AG08396 (cell line): ENCODE measurements around the gene POLA1.
A peak's percentile ranks its signal among the peaks of the same experiment; 100 is the strongest.

Source experiments
- DNase-seq: peaks from one replicate; pipeline ENCODE4 v3.0.0; 2012; ENCODE audit warnings: low spot score, mixed read lengths

POLA1 gene

GRCh38 chrX:24876530-24877287, 183.0 kb downstream of the POLA1 start:
- no peak for DNase-seq

GRCh38 chrX:24877288-24877664, 183.6 kb downstream of the POLA1 start:
- DNase-seq: no peak

- peak; percentile 7 for DNase-seq
These were observed 184.3 kb downstream of the POLA1 start for GRCh38 chrX:24877854-24878650.

GRCh38 chrX:24879679-24880078, 186.0 kb downstream of the POLA1 start:
- no peak for DNase-seq

GRCh38 chrX:24886916-24887315, 193.2 kb downstream of the POLA1 start:
- DNase-seq: no peak

- DNase-seq: no peak
These were observed 197.0 kb downstream of the POLA1 start for GRCh38 chrX:24890677-24891076.

- DNase-seq: no peak
These were observed 205.7 kb downstream of the POLA1 start for GRCh38 chrX:24899391-24899790.

- no peak for DNase-seq
These were observed 206.5 kb downstream of the POLA1 start for GRCh38 chrX:24900234-24900633.

GRCh38 chrX:24902806-24903205, 209.1 kb downstream of the POLA1 start:
- DNase-seq: peak; percentile 38

GRCh38 chrX:24918715-24919114, 225.0 kb downstream of the POLA1 start:
- DNase-seq: no peak

- no peak for DNase-seq
These were observed 227.1 kb downstream of the POLA1 start for GRCh38 chrX:24920769-24921168.

GRCh38 chrX:24925430-24925829, 231.7 kb downstream of the POLA1 start:
- DNase-seq: no peak

- DNase-seq: no peak
These were observed 233.7 kb downstream of the POLA1 start for GRCh38 chrX:24927372-24927771.

GRCh38 chrX:24928114-24928513, 234.4 kb downstream of the POLA1 start:
- DNase-seq: no peak

GRCh38 chrX:24934279-24934678, 240.6 kb downstream of the POLA1 start:
- DNase-seq: no peak

GRCh38 chrX:24945009-24945408, 251.3 kb downstream of the POLA1 start:
- DNase-seq: no peak

GRCh38 chrX:24946369-24946768, 252.7 kb downstream of the POLA1 start:
- DNase-seq: no peak

- DNase-seq: no peak
These were observed 261.0 kb downstream of the POLA1 start for GRCh38 chrX:24954732-24955131.

- DNase-seq: no peak
These were observed 261.7 kb downstream of the POLA1 start for GRCh38 chrX:24955372-24955930.

- DNase-seq: no peak
These were observed 263.1 kb downstream of the POLA1 start for GRCh38 chrX:24956828-24957227.

GRCh38 chrX:24961809-24962208, 268.1 kb downstream of the POLA1 start:
- DNase-seq: no peak

GRCh38 chrX:24963823-24964222, 270.1 kb downstream of the POLA1 start:
- DNase-seq: no peak

- no peak for DNase-seq
These were observed 271.7 kb downstream of the POLA1 start for GRCh38 chrX:24965372-24965771.
